Caco-2 (cell line): ENCODE measurements around the gene HRC. TPM values are rescaled to one million over a fixed set of nuclear protein-coding genes. Genes with fewer than 3 reads are reported as not detected.

Source experiments
- BruUV-seq: library from RNA; stranded (reverse); fragments of 400-500 nt; replicated peaks from 2 replicates; lab custom pipeline; 2021; lab: Mats Ljungman, UMichigan
- CTCF ChIA-PET: fragments of 300-600 bp; sonication (Branson Sonifier 250); formaldehyde crosslinking; loops from one replicate; lab custom pipeline; 2022; ENCODE audit warnings: antibody characterized with exemption; lab: Charles Lee
- POLR2A ChIA-PET: fragments of 300-600 bp; sonication (Branson Sonifier 250); formaldehyde crosslinking; loops from one replicate; lab custom pipeline; 2022; ENCODE audit warnings: antibody characterized with exemption; lab: Charles Lee
- DNase-seq, 2 experiments: peaks; one replicate each; pipeline versions ENCODE4 v3.0.0 to v3.0.0-alpha.2; 2020 to 2022
- H3K27me3 ChIP-seq: replicated peaks from 2 replicates; pipeline ENCODE4 v1.6.0; 2011; ENCODE audit warnings: low read length; ENCODE audit not compliant: control insufficient read depth, insufficient read depth
- H3K36me3 ChIP-seq: 2 replicates; pipeline ENCODE4 v1.5.1; 2011; ENCODE audit warnings: low read length; ENCODE audit not compliant: control insufficient read depth, insufficient read depth
- H3K4me1 ChIP-seq: fragments of 250-450 bp; sonication (Bioruptor Pico); 2 replicates; pipeline ENCODE4 v1.5.1; 2020; ENCODE audit warnings: mild to moderate bottlenecking
- H3K4me3 ChIP-seq: 2 replicates; pipeline ENCODE4 v1.5.1; 2011; ENCODE audit warnings: low read depth, mild to moderate bottlenecking, control low read depth, low read length
- H3K9me3 ChIP-seq: fragments of 250-450 bp; sonication (Bioruptor Pico); 2 replicates; pipeline ENCODE4 v1.5.1; 2020; ENCODE audit warnings: mild to moderate bottlenecking, moderate library complexity
- H3K27ac Mint-ChIP-seq: one replicate; pipeline ENCODE4 v1.8.0; 2022; ENCODE audit warnings: mixed read lengths; ENCODE audit not compliant: unreplicated experiment
- H3K27me3 Mint-ChIP-seq: one replicate; pipeline ENCODE4 v1.8.0; 2022; ENCODE audit warnings: mixed read lengths; ENCODE audit not compliant: insufficient read depth, unreplicated experiment
- H3K36me3 Mint-ChIP-seq: one replicate; pipeline ENCODE4 v1.8.0; 2022; ENCODE audit warnings: mild to moderate bottlenecking, mixed read lengths; ENCODE audit not compliant: insufficient read depth, unreplicated experiment
- H3K4me1 Mint-ChIP-seq: one replicate; pipeline ENCODE4 v1.8.0; 2022; ENCODE audit warnings: low read depth, mixed read lengths; ENCODE audit not compliant: unreplicated experiment
- H3K4me3 Mint-ChIP-seq: one replicate; pipeline ENCODE4 v1.8.0; 2022; ENCODE audit warnings: mild to moderate bottlenecking, moderate library complexity, mixed read lengths; ENCODE audit not compliant: unreplicated experiment
- H3K9me3 Mint-ChIP-seq: one replicate; pipeline ENCODE4 v1.8.0; 2022; ENCODE audit warnings: mixed read lengths; ENCODE audit not compliant: unreplicated experiment
- intact Hi-C: fragments of 100-400 bp; cut with micrococcal nuclease; formaldehyde crosslinking; loops from one replicate; pipeline ENCODE4 v1.10.0; 2022; ENCODE audit not compliant: unreplicated experiment
- total RNA-seq: library from RNA; stranded (reverse); gene quantifications from 2 replicates; pipeline ENCODE4 v1.2.3, GENCODE V29; 2022
- TF ChIP-seq, protein P1 (sequence below), 2 experiments: fragments of 200-600 bp in 1 of 2; IDR thresholded peaks; 1 replicate in 1 of 2; 2 replicates in 1 of 2; pipeline versions ENCODE4 v1.5.1 to v1.8.0; 2011 to 2022; ENCODE audit warnings: antibody characterized with exemption in 1 of 2, control low read depth in 1 of 2, inconsistent platforms in 1 of 2, low read depth in 1 of 2, low read length in 1 of 2, mild to moderate bottlenecking in 1 of 2, moderate library complexity in 1 of 2; ENCODE audit not compliant: insufficient read depth in 1 of 2, severe bottlenecking in 1 of 2, unreplicated experiment in 1 of 2

HRC gene
- total RNA-seq, 1 experiment from 2014 or later: not detected

DNA sequence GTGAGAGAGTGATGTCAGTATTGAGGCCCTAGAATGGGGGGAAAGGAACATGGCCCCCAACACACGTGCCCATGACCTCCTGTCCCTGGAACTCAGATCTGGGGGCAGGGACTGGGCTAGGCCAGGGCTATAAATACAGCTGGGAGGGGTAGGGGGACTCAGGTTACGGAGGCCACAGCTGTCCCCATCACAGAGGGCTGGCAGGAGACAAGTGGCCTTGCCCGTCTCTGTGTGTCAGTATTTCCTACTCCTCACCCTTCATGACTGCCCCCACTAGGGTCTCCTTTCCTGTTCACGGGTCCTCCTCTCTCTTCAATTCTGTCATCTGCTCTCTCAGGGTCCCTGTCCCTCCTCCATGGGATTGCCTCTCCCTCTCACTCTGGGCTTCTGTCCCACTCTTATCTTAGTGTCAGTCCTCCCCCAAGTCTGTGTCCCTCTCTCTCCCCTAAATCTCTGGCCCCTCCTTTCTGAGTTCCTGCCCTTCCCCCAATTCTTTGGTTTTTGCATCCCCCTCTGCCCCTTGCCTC is 687 bp upstream of the HRC start:
- H3K4me3 ChIP-seq: no peak overlapping the region
- intact Hi-C loops: no loop called here
- H3K36me3 ChIP-seq: no peaks in the 10 kb centered on the region
- H3K9me3 ChIP-seq: no peaks in the 10 kb centered on the region
- Mint-ChIP-seq H3K4me3 (no peak overlapping the region), H3K36me3 (peaks cover 30% of the 10 kb centered on the region), H3K27ac (no peak overlapping the region), H3K27me3 (peaks cover 3% of the 10 kb centered on the region), H3K9me3 (peaks cover 13% of the 10 kb centered on the region), H3K4me1 (peaks cover 38% of the 10 kb centered on the region)
- no peaks in the 10 kb centered on the region for H3K27me3 ChIP-seq
- no TSS peak for BruUV-seq
- POLR2A ChIA-PET: no interaction called here
- DNase-seq: no peak
- peaks cover 15% of the 10 kb centered on the region; the same call in 1 of the 2 replicates for H3K4me1 ChIP-seq
- CTCF ChIA-PET: no interaction called here
- TF ChIP-seq, protein P1, sequence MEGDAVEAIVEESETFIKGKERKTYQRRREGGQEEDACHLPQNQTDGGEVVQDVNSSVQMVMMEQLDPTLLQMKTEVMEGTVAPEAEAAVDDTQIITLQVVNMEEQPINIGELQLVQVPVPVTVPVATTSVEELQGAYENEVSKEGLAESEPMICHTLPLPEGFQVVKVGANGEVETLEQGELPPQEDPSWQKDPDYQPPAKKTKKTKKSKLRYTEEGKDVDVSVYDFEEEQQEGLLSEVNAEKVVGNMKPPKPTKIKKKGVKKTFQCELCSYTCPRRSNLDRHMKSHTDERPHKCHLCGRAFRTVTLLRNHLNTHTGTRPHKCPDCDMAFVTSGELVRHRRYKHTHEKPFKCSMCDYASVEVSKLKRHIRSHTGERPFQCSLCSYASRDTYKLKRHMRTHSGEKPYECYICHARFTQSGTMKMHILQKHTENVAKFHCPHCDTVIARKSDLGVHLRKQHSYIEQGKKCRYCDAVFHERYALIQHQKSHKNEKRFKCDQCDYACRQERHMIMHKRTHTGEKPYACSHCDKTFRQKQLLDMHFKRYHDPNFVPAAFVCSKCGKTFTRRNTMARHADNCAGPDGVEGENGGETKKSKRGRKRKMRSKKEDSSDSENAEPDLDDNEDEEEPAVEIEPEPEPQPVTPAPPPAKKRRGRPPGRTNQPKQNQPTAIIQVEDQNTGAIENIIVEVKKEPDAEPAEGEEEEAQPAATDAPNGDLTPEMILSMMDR (IDR thresholded peaks at IDR 0.05; ENCODE audit: insufficient read depth in 1 of 2, low read depth in 1 of 2, low read length in 1 of 2, severe bottlenecking in 1 of 2, unreplicated experiment in 1 of 2): no peak

- no peaks in the 10 kb centered on the region for H3K9me3 ChIP-seq
- Mint-ChIP-seq H3K27me3 (peaks cover 3% of the 10 kb centered on the region), H3K27ac (no peak overlapping the region), H3K4me3 (no peak overlapping the region), H3K4me1 (peaks cover 24% of the 10 kb centered on the region), H3K36me3 (peaks cover 44% of the 10 kb centered on the region), H3K9me3 (peaks cover 13% of the 10 kb centered on the region)
- no TSS peak for BruUV-seq
- TF ChIP-seq, protein P1 (IDR thresholded peaks at IDR 0.05; ENCODE audit: insufficient read depth in 1 of 2, low read depth in 1 of 2, low read length in 1 of 2, severe bottlenecking in 1 of 2, unreplicated experiment in 1 of 2): no peak
- H3K4me1 ChIP-seq: peaks cover 7% of the 10 kb centered on the region; the same call in 1 of the 2 replicates
- no peaks in the 10 kb centered on the region for H3K36me3 ChIP-seq
- no peaks in the 10 kb centered on the region for H3K27me3 ChIP-seq
- no peak for DNase-seq
- POLR2A ChIA-PET: no interaction called here
- H3K4me3 ChIP-seq: no peak overlapping the region
- CTCF ChIA-PET: no interaction called here
- intact Hi-C loops: no loop called here
These were observed 917 bp downstream of the HRC start for GRCh38 chr19:49154279-49154678.

DNA sequence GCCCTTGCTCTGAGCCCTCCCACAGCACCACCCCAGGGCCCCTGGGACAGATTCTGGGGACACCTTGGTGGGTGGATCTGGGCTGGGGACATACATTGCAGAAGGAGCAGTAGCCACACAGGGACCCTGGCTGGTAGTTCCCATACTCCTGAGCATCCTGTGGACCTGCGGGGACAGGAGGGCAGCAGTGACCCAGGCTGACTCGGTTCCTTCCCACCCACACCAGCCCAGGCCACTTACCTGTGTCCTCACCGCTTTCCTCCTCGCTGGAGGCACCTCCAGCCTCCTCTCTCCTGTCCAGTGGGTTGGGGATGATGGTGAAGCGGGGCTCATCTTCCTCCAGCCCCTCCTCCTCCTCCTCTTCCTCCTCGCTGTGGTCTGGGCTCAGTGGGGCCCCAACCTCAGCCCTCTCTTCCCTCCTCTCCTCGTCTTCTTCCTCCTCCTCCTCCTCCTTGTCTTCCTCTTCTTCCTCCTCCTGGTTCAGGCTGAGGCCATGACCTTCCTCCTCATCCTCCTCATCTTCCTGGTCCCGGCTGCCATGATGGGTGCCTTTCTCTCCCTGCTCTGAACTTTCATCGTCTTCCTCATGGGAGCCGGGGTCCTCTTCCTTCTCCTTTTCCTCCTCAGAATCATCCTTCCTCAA is 1.9 kb downstream of the HRC start:
- Mint-ChIP-seq H3K27ac (no peak overlapping the region), H3K36me3 (peaks cover 47% of the 10 kb centered on the region), H3K9me3 (peaks cover 13% of the 10 kb centered on the region), H3K27me3 (peaks cover 3% of the 10 kb centered on the region), H3K4me1 (peaks cover 25% of the 10 kb centered on the region), H3K4me3 (peak overlapping the region; percentile 0)
- DNase-seq: no peak
- ChIA-PET CTCF (no interaction called here), POLR2A (no interaction called here)
- Histone ChIP-seq H3K9me3 (no peaks in the 10 kb centered on the region), H3K27me3 (no peaks in the 10 kb centered on the region), H3K4me3 (no peak overlapping the region), H3K4me1 (peaks cover 10% of the 10 kb centered on the region), H3K36me3 (no peaks in the 10 kb centered on the region)
- TF ChIP-seq, protein P1 (IDR thresholded peaks at IDR 0.05; ENCODE audit: insufficient read depth in 1 of 2, low read depth in 1 of 2, low read length in 1 of 2, severe bottlenecking in 1 of 2, unreplicated experiment in 1 of 2): no peak
- intact Hi-C loops: no loop called here
- no TSS peak for BruUV-seq
